IPS-18c (cell line): ENCODE data around the gene ELOVL5.
"Not testable (repeated sequence)": the region's sequence is repeated elsewhere in the genome, so short reads cannot be mapped to it uniquely, and the experiment has no call there.

ENCODE experiments used
- H3K4me3 ChIP-seq: 2 replicates; pipeline ENCODE4 v1.7.0; 2013; ENCODE audit warnings: low read depth, mild to moderate bottlenecking, low read length, moderate library complexity; ENCODE audit not compliant: insufficient read depth
- H3K9me3 ChIP-seq: one replicate; pipeline ENCODE4 v1.6.1; 2013; ENCODE audit warnings: mild to moderate bottlenecking, low read length, moderate library complexity; ENCODE audit not compliant: control insufficient read depth, insufficient read depth

Gene ELOVL5

GRCh38 chr6:53317299-53317698 lies 31.5 kb downstream of the ELOVL5 start:
- H3K4me3 ChIP-seq, H3K9me3 ChIP-seq: not testable (repeated sequence)

- H3K9me3 ChIP-seq: no peaks in the 10 kb centered on the region
Observed at GRCh38 chr6:53316142-53316541, 32.6 kb downstream of the ELOVL5 start.

GRCh38 chr6:53315086-53315724 lies 33.5 kb downstream of the ELOVL5 start:
- no peak overlapping the region for H3K4me3 ChIP-seq
- H3K9me3 ChIP-seq: no peaks in the 10 kb centered on the region

More at GRCh38 chr6:53316142-53316541, 32.6 kb downstream of the ELOVL5 start:
- H3K4me3 ChIP-seq: no peak overlapping the region

GRCh38 chr6:53313784-53314400 lies 34.9 kb downstream of the ELOVL5 start:
- Histone ChIP-seq H3K9me3 (no peaks in the 10 kb centered on the region), H3K4me3 (no peak overlapping the region)

- Histone ChIP-seq H3K4me3 (no peak overlapping the region), H3K9me3 (no peaks in the 10 kb centered on the region)
Observed at GRCh38 chr6:53312355-53312754, 36.4 kb downstream of the ELOVL5 start.

- no peaks in the 10 kb centered on the region for H3K9me3 ChIP-seq
- no peak overlapping the region for H3K4me3 ChIP-seq
Observed at GRCh38 chr6:53311586-53311935, 37.2 kb downstream of the ELOVL5 start.

- no peaks in the 10 kb centered on the region for H3K9me3 ChIP-seq
- no peak overlapping the region for H3K4me3 ChIP-seq
Observed at GRCh38 chr6:53310771-53311585, 37.8 kb downstream of the ELOVL5 start.

- no peaks in the 10 kb centered on the region for H3K9me3 ChIP-seq
- H3K4me3 ChIP-seq: no peak overlapping the region
Observed at GRCh38 chr6:53309901-53310300, 38.8 kb downstream of the ELOVL5 start.

- Histone ChIP-seq H3K4me3 (no peak overlapping the region), H3K9me3 (no peaks in the 10 kb centered on the region)
Observed at GRCh38 chr6:53309059-53309900, 39.5 kb downstream of the ELOVL5 start.

- H3K9me3 ChIP-seq: no peaks in the 10 kb centered on the region
- H3K4me3 ChIP-seq: no peak overlapping the region
Observed at GRCh38 chr6:53306819-53307347, 41.9 kb downstream of the ELOVL5 start.

GRCh38 chr6:53306217-53306616 lies 42.5 kb downstream of the ELOVL5 start:
- H3K9me3 ChIP-seq, H3K4me3 ChIP-seq: not testable (repeated sequence)

GRCh38 chr6:53305506-53306005 lies 43.2 kb downstream of the ELOVL5 start:
- H3K9me3 ChIP-seq, H3K4me3 ChIP-seq: not testable (repeated sequence)

GRCh38 chr6:53304953-53305352 lies 43.8 kb downstream of the ELOVL5 start:
- H3K4me3 ChIP-seq, H3K9me3 ChIP-seq: not testable (repeated sequence)

- Histone ChIP-seq H3K9me3 (no peaks in the 10 kb centered on the region), H3K4me3 (no peak overlapping the region)
Observed at GRCh38 chr6:53302678-53303360, 45.9 kb downstream of the ELOVL5 start.

- Histone ChIP-seq H3K9me3 (no peaks in the 10 kb centered on the region), H3K4me3 (no peak overlapping the region)
Observed at GRCh38 chr6:53301801-53302537, 46.8 kb downstream of the ELOVL5 start.
